BJ (cell line): ENCODE measurements around the gene PADI1. TPM values are rescaled to one million over a fixed set of nuclear protein-coding genes. Genes with fewer than 3 reads are reported as not detected.

Source experiments
- CTCF ChIA-PET: fragments of 350-600 bp; formaldehyde crosslinking; extraction: SDS; loops from one replicate; lab custom pipeline; 2021; ENCODE audit warnings: antibody characterized with exemption, inconsistent platforms; lab: Yijun Ruan, JAX
- POLR2A ChIA-PET: fragments of 300-600 bp; sonication (Branson Sonifier 250); formaldehyde crosslinking; extraction: SDS; loops from one replicate; lab custom pipeline; 2021; ENCODE audit warnings: antibody characterized with exemption; lab: Charles Lee
- DNase-seq: peaks from one replicate; pipeline ENCODE4 v3.0.0-alpha.2; 2011; ENCODE audit warnings: low read depth
- H3K27me3 ChIP-seq: 2 replicates; pipeline ENCODE4 v1.6.0; 2011; ENCODE audit warnings: low read length; ENCODE audit not compliant: control insufficient read depth, insufficient read depth
- H3K36me3 ChIP-seq: 2 replicates; pipeline ENCODE4 v1.5.1; 2011; ENCODE audit warnings: low read length; ENCODE audit not compliant: control insufficient read depth, insufficient read depth
- H3K4me3 ChIP-seq: 2 replicates; pipeline ENCODE4 v1.5.1; 2011; ENCODE audit warnings: low read depth, mild to moderate bottlenecking, control low read depth, low read length
- CTCF ChIP-seq: IDR thresholded peaks from 2 replicates; pipeline ENCODE4 v1.5.1; 2011; ENCODE audit warnings: low read depth, mild to moderate bottlenecking, control low read depth, inconsistent platforms, low read length, moderate library complexity; ENCODE audit not compliant: insufficient read depth
- polyA plus RNA-seq: library from polyadenylated mRNA; depleted of rRNA; stranded (reverse); fragments of >200 nt; gene quantifications from 2 replicates; pipeline ENCODE4 v1.2.3, GENCODE V29; 2011

The PADI1 gene
- polyA plus RNA-seq, 1 experiment = 0.82 TPM

DNA sequence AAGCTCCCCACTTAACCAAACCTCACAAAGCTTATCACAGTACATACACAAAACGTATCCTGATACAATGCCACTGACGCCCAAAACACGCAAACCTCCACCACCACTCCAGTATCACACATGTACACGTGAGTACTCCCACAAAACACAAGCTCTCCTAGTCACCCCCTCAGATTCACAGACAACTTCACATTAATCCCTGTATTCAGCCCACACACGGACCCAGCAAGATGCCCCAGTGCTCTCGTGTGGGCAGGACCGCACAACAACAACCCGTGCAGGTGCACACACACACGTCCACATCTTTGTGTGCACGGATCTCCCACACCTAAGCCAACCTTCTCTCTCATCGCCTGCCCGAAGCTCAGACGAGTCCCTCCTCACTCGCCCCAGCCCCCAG, 17.6 kb downstream of the PADI1 start:
- H3K36me3 ChIP-seq = no peaks in the 10 kb centered on the region
- DNase-seq = no peak
- no peak for TF ChIP-seq CTCF
- ChIA-PET CTCF (no interaction called here), POLR2A (no interaction called here)
- H3K27me3 ChIP-seq = peaks cover 3% of the 10 kb centered on the region; the same call in 1 of the 2 replicates
- H3K4me3 ChIP-seq = no peak overlapping the region

DNA sequence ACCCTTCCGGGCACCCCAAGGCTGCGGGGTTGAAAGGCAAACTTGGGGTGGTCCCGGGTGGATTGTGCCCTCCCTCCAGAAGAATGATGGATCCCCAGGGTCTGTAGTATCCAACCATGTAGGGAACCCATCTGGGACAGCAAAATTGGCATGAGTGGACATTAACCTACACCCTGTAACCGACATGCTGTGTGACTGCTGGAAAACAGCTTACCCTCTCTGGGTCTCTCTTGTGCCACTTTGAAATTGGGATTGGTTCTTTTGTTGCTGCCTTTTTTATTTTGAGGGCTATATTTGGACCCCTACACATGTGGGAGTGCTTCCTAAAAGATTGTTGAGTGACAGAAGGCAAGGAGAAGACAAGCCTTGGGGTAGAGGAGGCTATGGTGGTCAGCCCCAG, 19.5 kb downstream of the PADI1 start:
- no peak for TF ChIP-seq CTCF
- Histone ChIP-seq H3K27me3 (peaks cover 3% of the 10 kb centered on the region; the same call in 1 of the 2 replicates), H3K4me3 (no peak overlapping the region), H3K36me3 (no peaks in the 10 kb centered on the region)
- no peak for DNase-seq
- CTCF ChIA-PET = interaction anchor here (0.6 to 1.9 kb wide), 2 partner anchors 9 to 14 kb away, joined by 3 to 5 read pairs; no protein-coding TSS in a partner anchor
- POLR2A ChIA-PET = no interaction called here

DNA sequence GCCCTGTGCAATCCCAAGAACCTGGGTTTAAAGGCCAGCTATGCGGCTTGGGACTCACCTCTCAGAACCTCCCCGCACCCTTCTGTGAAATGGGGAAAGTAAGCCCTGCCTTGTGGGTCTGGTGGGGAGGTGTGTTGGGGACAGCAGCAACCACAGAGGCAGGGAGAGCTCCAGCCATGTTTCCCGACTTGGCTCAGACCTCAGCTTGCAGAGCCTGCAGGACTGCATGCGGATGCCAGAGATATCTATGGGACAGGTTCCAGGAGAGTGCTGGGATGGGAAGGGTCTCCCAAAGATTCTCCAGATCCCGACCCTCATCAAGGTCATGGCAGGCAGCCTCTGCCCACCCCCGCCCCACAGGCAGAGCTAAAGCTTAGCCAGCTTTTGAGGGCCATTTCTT, 20.2 kb downstream of the PADI1 start:
- Histone ChIP-seq H3K36me3 (no peaks in the 10 kb centered on the region), H3K4me3 (no peak overlapping the region), H3K27me3 (peaks cover 3% of the 10 kb centered on the region; the same call in 1 of the 2 replicates)
- ChIA-PET POLR2A (no interaction called here), CTCF (interaction anchor here (0.6 to 1.9 kb wide), 4 partner anchors 8 to 36 kb away, joined by 3 to 5 read pairs (median 3); no protein-coding TSS in a partner anchor)
- DNase-seq = no peak
- TF ChIP-seq CTCF = no peak

DNA sequence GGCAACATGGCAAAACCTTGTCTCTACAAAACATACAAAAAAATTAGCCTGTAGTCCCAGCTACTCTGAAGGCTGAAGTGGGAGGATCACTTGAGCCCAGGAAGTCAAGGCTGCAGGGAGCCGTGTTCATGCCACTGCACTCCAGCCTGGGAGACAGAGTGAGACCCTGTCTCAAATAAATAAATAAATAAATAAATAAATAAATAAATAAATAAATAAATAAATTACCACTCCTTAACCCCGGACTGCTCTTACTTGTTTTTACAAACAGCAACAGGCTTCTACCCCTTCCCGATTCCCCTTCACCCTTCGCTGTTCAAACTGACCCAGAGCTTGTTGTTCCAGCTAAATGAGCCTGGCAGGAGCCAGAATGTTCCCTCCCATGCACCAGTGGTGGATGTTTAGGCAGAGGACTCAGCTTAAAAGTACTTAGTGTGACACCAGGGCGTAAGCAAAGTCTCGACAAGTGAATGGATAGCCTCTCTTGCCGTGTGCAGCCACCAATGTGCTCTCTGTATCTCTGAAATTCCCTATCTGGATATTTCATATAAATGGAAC, 22.5 kb downstream of the PADI1 start:
- H3K4me3 ChIP-seq = no peak overlapping the region
- no peak for DNase-seq
- H3K36me3 ChIP-seq = no peaks in the 10 kb centered on the region
- ChIA-PET CTCF (interaction anchor here (0.7 kb wide), 1 partner anchor 9 kb away, joined by 4 read pairs; no protein-coding TSS in a partner anchor), POLR2A (no interaction called here)
- no peaks in the 10 kb centered on the region; the same call in 1 of the 2 replicates for H3K27me3 ChIP-seq
- no peak for TF ChIP-seq CTCF

DNA sequence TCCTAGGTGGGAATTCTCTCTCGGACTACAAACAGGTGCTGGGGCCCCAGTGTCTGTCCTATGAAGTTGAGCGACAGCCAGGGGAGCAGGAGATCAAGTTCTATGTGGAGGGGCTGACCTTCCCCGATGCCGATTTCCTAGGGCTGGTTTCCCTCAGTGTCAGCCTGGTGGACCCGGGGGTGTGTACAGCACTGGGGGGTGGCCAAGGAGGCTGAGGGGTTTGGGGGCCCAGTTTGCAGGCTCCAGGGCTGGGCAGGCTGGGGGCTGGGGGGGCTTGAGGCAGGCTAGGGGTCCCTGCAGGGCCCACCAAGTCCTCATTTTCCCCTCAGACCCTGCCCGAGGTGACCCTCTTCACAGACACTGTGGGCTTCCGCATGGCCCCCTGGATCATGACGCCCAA, 23.7 kb downstream of the PADI1 start:
- ChIA-PET POLR2A (no interaction called here), CTCF (interaction anchor here (0.7 to 1.5 kb wide), 2 partner anchors 103 to 104 kb away, joined by 3 to 5 read pairs; no protein-coding TSS in a partner anchor)
- no peak for DNase-seq
- Histone ChIP-seq H3K36me3 (no peaks in the 10 kb centered on the region), H3K4me3 (no peak overlapping the region), H3K27me3 (no peaks in the 10 kb centered on the region)
- no peak for TF ChIP-seq CTCF
